Measurements from ENCODE around the gene LRRC61.

Gene LRRC61

DNA sequence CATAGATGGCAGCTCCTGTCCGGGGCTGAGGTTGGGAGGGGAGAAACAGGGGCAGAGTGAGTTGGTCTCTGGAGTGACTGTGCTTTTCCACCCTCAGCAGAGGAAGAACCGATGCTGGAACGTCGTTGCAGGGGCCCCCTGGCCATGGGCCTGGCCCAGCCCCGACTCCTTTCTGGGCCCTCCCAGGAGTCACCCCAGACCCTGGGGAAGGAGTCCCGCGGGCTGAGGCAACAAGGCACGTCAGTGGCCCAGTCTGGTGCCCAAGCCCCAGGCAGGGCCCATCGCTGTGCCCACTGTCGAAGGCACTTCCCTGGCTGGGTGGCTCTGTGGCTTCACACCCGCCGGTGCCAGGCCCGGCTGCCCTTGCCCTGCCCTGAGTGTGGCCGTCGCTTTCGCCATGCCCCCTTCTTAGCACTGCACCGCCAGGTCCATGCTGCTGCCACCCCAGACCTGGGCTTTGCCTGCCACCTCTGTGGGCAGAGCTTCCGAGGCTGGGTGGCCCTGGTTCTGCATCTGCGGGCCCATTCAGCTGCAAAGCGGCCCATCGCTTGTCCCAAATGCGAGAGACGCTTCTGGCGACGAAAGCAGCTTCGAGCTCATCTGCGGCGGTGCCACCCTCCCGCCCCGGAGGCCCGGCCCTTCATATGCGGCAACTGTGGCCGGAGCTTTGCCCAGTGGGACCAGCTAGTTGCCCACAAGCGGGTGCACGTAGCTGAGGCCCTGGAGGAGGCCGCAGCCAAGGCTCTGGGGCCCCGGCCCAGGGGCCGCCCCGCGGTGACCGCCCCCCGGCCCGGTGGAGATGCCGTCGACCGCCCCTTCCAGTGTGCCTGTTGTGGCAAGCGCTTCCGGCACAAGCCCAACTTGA lies 48.2 kb downstream of the LRRC61 start:
- DNase-seq (ENCODE audit: low spot score) = no peak

DNA sequence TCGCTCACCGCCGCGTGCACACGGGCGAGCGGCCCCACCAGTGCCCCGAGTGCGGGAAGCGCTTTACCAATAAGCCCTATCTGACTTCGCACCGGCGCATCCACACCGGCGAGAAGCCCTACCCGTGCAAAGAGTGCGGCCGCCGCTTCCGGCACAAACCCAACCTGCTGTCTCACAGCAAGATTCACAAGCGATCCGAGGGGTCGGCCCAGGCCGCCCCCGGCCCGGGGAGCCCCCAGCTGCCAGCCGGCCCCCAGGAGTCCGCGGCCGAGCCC lies 48.8 kb downstream of the LRRC61 start:
- no peak for DNase-seq (ENCODE audit: low spot score)

DNA sequence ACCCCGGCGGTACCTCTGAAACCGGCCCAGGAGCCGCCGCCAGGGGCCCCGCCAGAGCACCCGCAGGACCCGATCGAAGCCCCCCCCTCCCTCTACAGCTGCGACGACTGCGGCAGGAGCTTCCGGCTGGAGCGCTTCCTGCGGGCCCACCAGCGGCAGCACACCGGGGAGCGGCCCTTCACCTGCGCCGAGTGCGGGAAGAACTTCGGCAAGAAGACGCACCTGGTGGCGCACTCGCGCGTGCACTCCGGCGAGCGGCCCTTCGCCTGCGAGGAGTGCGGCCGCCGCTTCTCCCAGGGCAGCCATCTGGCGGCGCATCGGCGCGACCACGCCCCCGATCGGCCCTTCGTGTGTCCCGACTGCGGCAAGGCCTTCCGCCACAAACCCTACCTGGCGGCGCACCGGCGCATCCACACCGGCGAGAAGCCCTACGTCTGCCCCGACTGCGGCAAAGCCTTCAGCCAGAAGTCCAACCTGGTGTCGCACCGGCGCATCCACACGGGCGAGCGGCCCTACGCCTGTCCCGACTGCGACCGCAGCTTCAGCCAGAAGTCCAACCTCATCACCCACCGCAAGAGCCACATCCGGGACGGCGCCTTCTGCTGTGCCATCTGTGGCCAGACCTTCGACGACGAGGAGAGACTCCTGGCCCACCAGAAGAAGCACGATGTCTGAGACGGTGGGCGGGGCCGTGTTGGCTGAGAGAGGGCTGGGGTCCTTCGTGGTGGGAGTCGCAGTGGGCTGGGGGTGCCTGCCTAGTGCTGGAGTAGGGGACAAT lies 49.3 kb downstream of the LRRC61 start:
- DNase-seq (ENCODE audit: low spot score) = no peak

DNA sequence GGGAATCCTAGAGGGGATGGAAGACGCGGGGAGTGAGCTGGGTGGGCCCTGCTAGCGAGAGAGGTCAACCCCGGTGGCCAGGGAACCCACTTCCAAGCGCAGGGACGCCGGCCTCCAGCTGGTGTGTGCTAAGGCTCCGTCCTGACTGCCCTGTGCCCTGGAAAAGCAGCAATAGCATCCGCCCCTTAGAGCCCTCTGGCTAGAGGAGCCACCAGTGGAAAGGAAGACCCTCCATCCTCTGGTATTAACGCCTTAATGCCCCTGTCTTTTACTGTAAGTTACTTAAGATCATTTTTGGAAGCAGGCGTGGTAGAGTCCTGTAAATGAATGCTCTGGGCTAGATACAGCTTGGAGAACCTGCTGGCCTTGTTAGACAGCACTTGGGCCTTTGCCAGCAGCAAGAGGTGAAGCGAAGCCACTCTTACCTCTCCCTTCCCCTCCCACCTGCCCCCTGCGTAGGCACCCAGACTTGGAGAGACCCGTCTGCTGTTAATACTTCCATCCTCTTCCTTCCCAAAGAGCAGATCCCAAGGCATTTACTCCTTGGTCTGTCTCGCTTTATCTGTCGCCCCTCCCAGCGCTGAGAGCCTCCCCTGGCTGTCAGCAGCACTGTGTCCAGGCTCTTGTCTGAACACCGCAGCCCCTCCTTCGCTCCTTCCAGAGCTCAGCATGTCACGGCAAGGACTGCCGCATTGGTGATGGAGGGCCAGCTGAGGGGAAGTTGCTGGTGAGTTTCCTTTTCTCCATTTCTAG lies 50.1 kb downstream of the LRRC61 start:
- no peak for DNase-seq (ENCODE audit: low spot score)

DNA sequence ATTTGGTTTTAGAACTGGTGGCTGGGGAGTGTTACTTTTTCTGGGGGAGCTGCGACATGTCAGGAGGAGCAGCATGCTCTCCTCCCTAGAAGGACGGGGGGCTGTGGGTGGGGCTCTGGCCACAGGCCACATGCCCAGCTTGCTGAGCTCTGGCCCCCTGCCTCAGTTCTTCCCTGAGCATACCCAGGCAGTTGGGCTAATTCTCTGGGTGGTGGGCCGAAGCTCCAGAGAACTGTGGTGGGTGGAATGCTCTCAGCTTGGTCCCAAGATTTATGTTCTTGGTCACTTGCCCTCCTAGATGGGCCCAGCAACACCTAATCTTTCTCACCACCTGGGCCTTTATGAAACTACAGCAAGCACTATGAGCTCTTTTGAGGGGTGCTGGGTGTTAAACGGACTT lies 50.9 kb downstream of the LRRC61 start:
- DNase-seq (ENCODE audit: low spot score) = no peak

DNA sequence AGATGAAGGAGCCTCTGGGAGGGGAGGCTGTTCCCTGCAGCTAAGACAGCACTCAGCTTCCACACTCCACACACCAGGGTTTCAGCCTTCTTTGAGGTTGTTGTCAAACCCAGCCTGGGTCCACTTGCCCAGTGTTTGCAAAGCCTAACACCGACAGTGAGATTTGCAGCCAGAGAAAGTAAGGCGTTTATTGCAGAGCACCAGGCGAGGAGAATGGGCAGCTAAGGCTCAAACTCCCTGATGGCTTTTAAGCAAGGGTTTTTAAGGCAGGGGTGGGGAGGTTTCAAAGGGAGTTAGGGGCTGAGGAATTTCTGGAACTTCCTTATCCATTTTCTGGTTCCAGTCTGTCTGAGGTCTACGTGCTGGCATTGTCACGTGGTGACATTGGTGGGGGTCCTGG lies 51.3 kb downstream of the LRRC61 start:
- DNase-seq (ENCODE audit: low spot score) = no peak

DNA sequence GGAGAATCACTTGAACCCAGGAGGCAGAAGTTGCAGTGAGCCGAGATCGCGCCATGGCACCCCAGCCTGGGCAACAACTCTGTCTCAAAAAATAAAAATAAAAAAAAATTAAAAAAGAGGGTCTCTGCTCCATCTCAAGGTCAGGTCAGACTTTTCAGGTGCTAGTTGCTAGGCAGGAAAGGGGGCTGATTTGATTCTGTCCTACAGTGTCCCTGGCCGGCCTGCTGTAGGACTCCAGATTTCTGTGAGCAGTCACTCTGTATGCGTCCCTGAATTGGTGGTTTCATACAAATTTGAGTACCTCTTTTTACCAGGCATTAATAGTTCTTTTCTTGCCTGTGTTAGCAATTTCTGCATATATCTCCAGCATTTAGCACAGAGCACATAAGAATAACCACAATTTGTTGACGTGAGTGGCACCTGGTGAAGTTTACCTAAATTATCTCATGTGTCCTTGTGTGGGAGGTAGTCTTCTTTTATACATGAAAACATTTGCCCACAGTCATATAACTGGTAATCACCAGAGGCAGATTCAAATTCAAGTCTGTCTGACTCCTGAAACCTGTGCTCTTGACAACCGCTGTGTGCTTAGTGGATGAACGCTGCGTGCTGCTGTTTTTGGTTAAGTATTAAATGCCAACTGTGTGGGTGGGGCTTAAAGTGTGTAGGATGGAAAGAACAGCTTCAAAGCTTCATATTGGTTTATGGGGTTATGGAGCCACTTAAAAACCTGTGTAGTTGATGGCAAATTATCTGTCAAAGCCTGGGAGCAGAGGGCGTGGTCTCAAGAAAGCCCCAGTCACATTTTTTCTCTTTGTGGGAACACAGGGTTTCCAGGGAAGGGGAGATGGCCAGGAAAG lies 52.7 kb downstream of the LRRC61 start:
- no peak for DNase-seq (ENCODE audit: low spot score)

DNA sequence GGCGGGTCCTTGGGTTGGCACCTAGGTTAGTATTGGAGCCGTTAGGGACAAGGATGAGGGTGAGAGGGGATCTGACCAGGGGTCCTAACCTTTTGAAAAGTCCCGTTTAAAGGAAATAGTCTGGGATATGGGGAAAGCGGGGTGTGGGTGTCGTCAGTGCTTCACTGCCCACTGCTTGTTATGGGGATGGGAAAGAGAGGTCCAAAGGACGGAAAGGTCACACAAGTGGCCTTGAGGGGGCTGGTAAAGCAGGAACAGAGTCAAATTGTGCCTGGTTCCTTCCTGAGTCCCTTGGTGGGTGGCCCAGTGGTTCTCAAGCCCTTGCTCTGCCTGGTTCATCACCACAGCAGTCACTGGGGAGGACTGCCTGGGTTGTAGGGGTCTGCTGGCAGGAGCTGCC lies 53.4 kb downstream of the LRRC61 start:
- DNase-seq (ENCODE audit: low spot score) = no peak

DNA sequence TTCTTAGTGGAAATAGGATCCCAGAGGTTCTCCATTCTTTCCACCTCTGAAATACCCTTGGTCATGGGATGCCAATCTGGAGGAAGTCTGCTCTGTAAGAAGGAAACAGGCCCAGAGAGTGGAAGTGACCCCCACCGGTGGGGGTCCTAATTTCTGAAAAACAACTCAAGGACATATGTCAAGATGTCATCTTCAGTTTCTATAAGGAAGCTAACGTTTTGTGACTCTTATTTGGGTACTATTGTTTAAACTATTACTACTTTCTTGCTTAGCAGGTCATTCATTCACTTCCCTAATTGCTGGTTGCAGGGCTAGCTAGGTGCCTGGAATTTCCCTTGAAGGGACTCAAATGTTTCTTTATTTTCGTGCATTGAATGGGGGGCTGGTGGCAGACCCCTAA lies 54.0 kb downstream of the LRRC61 start:
- DNase-seq (ENCODE audit: low spot score) = no peak

DNA sequence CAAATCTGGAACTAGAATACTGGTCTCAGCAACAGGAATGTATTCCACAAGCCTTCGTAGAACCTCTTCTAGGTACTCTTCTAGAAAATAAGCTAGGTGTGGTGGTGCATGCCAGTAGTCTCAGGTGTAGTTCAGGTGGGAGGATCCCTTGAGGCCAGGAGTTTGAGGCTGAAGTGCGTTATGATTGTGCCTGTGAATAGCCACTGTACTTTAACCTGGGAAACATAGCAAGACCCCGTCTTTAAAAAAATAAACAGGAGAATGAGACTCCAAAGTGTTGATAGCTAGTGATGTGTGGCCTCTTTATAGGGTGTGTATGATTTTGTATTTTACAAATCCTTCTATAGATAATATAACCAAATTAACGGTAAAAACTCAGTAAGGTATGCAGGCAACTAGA lies 54.5 kb downstream of the LRRC61 start:
- DNase-seq (ENCODE audit: low spot score) = no peak

DNA sequence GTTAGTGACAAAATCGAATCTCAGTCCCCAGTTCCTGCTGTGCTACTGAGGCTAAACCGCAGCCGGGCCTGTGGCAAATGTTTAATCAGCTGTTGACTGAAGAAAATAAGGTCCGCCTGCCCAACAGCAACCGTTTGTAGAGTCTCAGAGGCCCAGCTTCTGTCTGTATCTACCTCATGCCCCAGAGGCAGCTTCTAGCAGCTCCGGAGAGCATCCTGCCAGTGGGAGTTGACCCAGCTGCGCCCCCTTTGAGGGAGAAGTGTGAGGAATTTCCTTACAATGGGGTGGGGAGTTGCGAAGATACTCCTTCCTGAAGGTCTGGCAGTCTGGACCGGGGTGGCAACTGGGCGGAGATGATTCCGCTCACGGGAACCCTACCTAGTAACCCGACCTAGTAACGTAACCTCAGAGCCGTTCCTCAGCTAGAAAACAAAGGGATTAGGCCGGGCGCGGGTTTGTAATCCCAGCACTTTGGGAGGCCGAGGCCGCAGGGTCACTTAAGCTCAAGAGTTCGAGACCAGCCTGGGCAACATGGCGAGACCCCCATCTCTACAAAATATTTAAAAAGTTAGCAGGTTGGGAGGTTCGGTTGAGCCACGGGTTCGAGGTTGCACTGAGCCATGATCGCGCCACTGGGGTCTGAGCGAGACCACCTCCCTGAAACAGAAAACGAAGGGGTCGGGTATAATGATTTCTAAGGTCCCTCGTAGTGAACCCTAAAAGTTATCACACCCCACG lies 55.1 kb downstream of the LRRC61 start:
- DNase-seq (ENCODE audit: low spot score) = no peak

DNA sequence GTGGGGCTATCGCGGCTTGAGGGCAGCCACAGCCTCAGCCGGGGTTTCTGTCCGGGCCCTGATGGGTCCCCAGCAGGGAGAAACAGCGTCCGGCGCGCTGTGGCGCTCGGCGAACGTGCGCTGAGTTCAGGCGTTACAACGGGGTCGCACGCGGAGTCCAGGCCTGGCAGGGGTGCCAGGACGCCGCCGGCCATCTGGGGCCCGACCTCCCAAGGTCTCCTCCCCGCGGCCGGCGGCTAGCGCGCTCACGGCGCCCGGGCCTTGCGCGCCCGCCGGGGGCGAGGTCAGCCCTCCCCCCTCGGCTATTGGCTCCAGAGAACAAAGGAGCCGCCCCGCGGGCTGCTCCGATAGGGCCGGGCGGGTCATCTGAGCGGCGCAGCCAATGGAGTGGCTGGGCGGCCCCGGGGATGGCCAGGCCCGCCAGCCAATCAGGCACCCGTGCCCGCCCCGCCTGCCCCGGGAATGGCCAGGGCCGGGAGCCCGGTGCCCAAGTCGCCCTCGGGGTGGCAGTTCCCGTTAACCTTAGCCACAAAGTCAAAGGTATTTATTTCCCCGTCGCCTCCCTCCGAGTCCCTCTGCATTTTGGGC lies 55.8 kb downstream of the LRRC61 start, which contains the start of gene ZNF775:
TSS of gene ZNF775 (plus strand) at position 478 of the 588 bp plus-strand sequence. CDS start 9,141 bp downstream, outside the sequence.
- peak; percentile 94 for DNase-seq (ENCODE audit: low spot score)

DNA sequence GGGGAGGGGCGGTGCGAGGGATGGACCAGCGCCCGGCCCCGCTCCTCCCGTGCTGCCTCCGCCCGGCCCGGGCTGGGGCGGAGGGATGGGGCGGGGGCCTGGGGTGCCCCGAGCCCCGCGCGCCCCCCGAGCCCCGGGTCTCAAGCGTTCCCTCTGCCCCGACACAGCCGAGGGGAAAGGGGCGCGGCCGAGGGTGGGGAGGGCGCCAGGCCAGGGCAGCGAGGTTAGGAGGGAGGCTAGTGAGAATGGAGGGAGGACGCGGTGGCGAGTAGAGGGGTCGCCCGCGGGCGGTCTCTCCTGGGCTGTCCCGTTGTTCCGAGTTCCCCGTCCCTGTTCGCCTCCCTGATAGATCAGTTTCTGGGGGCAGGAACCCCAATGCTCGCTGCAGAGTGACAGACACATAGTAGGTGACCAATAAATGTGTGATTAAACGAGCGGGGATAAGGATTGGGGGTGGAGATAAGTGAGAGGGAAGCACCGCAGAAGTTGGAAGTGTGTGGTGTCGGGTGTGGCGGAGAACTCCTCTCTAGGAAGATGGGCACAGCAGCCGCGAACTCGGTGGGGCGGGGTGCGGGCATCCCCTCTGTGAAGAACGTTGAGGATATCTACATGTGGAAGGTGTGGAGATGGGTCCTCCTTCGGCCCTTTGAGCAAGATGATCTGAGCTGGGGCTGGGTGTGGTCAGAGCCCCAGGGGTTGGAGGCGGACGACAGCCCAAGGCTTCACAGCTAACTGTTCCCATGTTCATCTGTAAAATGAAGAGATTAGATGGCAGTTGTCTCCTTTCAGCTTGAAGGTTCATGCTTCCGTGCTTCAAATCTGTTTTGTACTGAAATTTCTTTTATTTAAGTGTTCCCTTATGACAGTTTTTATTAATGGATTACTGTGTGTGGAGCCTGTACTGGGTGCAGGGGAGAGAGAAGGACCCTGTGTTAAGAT lies 56.6 kb downstream of the LRRC61 start:
- no peak for DNase-seq (ENCODE audit: low spot score)

DNA sequence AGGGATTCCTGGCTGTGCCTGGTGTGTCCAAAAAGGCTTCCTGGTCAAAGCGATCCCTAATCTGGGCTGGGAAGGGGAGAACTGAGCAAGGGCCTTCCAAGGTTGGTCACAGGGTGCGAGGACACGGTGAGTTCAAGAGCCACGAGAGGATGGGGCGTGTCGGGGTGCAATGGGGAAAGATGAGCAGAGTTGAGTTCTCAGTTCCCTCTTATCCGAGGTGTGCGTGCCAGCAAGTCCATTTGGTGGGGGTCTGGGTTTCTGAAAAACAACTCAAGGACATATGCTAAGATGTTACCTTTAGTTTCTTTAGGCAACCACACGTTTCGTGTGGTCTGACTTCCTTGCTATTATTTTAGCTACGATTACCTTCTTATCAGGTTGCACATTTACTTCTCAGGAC lies 57.3 kb downstream of the LRRC61 start:
- DNase-seq (ENCODE audit: low spot score) = no peak

DNA sequence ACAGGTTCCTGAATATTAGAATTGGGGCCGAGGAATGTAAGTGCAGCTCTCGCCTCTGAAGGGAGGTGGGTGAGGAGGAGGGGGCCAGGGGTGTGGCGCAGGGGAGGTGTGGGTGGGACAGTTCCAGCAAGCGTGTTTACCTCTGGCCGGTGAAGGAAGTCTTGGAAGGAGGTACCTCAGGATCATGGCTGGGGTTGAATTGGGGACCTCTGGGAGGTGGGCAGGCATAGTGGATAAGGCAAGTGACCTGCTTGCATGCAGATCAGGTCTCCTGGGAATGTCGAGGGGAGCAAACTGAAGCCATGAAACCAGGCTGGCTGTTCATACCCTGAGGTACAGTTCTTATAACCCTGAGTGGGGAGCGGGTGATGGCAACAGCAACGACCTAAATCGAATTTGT lies 57.9 kb downstream of the LRRC61 start:
- DNase-seq (ENCODE audit: low spot score) = no peak

DNA sequence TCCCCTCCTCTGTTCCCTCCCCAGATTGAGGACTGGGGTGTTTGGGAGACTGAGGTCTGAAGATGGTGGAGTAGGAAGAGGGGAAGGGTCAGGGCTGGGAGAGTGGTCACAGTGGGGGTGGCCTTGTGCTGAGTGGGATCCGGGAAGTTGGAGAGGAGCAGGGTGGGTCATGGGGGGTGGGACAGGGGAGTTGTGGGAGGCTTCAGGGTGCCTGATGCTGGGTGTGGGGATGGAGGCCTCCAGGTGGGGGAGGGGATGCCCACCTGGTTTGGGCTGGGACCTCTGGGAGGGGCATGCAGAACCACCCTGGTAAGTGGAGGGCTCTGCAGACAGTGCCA lies 58.6 kb downstream of the LRRC61 start:
- no peak for DNase-seq (ENCODE audit: low spot score)

DNA sequence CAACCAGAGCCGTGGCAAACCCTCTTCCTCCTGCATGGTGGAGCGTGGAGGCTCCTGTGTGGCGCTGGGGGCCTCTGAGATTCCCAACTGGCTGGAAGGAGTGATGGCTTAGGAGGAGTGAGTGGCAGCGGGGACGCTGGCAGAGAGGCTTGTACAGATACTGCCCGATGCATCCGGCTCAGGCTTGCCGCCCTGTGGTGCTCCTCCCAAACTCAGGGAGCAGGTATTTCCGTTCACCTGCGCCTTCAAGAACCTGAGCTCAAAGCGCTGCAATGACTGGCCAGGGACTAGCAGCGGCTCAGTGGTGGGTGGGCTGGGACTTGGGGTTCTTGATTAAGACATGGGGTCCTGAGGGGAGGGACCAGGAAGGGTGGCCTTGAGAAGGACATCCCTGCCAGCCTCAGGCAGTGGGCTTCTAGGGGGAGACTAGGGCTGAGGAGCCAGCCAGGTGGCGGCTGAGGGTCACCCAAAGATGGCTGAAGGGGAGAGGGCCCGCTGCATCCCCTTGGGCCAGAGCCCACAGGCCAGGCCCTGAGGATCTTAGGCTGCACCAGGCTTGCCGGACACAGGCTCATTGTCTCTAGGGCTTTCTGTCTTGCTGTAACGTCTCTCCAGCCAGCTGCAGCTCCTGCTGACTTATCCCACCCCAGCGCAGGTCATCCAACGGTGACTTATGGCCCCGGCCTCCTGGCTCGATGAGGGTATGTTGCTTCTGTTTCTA lies 59.1 kb downstream of the LRRC61 start:
- no peak for DNase-seq (ENCODE audit: low spot score)

DNA sequence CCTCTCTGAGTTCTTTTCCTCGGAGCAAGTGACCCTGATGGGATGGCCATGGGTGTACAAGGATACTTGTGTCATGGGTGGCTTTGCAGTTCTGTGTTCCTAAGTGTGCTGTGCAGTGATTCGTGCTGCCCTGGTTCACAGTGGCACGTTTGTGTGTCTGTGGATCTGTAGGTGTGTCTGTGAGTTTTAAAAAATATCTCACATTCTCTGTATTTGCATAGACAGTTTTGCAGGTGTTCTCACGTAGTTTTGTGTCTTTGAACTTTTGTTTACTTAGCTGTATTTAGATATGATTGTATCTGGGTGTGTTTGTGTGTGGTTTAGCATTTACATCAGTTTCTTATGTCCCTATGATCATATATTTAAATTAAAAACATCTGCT lies 59.7 kb downstream of the LRRC61 start:
- DNase-seq (ENCODE audit: low spot score) = no peak
